Uterine smooth muscle cell (primary cell): Measurements from ENCODE around the gene BNIP2. TPM values are rescaled to one million over a fixed set of nuclear protein-coding genes. Genes with fewer than 3 reads are reported as not detected.

ENCODE experiments used
- total RNA-seq: library from RNA; depleted of rRNA; stranded (reverse); fragments of >200 nt; gene quantifications from 2 replicates; pipeline ENCODE4 v1.2.3, GENCODE V29; 2014

BNIP2 gene
- 149 and 168 TPM in 2 replicates for total RNA-seq

GRCh38 chr15:59688782-59689625 is at the start of gene BNIP2:
TSS of gene BNIP2 (minus strand) at chr15:59689320. CDS start at chr15:59682457, 6,863 bp downstream.

GRCh38 chr15:59656897-59657634 is 32.1 kb downstream of the BNIP2 start, which contains the start of gene GTF2A2:
TSS of gene GTF2A2 (minus strand) at chr15:59657515. CDS start at chr15:59652277, 5,238 bp downstream.

GRCh38 chr15:59611276-59612260 is 77.6 kb downstream of the BNIP2 start, which contains the start of gene GCNT3:
TSS of gene GCNT3 (plus strand) at chr15:59611783. CDS start at chr15:59618239, 6,456 bp downstream.

Other genes with a start within 250 kb of the BNIP2 start
- gene GCNT3, start 77.5 kb downstream of the BNIP2 start, total RNA-seq, result 0.11 and 0.37 TPM in 2 replicates
- 14.7 and 22.4 TPM in 2 replicates for gene GTF2A2, start 31.8 kb downstream of the BNIP2 start, total RNA-seq